ENCODE measurements around the gene PTCRA.

DNA sequence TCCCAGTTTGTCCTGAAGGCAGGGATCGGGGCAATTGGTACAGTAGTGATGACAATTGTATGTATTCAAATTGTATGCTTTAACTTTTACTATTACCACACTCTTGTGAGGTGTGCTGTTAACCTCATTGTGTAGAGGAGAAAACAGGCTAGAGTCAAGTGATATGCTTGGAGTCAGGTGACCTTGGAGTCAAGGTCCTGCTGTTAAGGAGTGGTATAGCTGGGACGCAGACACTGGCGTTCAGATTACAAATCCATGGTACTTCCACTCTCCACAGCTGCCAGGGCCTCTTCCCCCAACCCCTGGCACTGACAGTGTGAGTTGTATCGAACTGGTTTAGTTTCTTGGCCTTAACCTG is 23.9 kb downstream of the PTCRA start:
- TF ChIP-seq, protein P1, sequence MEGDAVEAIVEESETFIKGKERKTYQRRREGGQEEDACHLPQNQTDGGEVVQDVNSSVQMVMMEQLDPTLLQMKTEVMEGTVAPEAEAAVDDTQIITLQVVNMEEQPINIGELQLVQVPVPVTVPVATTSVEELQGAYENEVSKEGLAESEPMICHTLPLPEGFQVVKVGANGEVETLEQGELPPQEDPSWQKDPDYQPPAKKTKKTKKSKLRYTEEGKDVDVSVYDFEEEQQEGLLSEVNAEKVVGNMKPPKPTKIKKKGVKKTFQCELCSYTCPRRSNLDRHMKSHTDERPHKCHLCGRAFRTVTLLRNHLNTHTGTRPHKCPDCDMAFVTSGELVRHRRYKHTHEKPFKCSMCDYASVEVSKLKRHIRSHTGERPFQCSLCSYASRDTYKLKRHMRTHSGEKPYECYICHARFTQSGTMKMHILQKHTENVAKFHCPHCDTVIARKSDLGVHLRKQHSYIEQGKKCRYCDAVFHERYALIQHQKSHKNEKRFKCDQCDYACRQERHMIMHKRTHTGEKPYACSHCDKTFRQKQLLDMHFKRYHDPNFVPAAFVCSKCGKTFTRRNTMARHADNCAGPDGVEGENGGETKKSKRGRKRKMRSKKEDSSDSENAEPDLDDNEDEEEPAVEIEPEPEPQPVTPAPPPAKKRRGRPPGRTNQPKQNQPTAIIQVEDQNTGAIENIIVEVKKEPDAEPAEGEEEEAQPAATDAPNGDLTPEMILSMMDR (conservative IDR thresholded peaks at IDR 0.05; ENCODE audit: low read depth, low read length), result no peak
- TF ChIP-seq EZH2 (IDR thresholded peaks at IDR 0.05; ENCODE audit: low read length, unreplicated experiment), result no peak

Measured in PC-3 (cell line).